ENCODE data around the gene ST6GALNAC5. TPM values are rescaled to one million over a fixed set of nuclear protein-coding genes. Genes with fewer than 3 reads are reported as not detected.

The ST6GALNAC5 gene
- total RNA-seq, 1 donor from 2014 or later = 1.3 TPM

DNA sequence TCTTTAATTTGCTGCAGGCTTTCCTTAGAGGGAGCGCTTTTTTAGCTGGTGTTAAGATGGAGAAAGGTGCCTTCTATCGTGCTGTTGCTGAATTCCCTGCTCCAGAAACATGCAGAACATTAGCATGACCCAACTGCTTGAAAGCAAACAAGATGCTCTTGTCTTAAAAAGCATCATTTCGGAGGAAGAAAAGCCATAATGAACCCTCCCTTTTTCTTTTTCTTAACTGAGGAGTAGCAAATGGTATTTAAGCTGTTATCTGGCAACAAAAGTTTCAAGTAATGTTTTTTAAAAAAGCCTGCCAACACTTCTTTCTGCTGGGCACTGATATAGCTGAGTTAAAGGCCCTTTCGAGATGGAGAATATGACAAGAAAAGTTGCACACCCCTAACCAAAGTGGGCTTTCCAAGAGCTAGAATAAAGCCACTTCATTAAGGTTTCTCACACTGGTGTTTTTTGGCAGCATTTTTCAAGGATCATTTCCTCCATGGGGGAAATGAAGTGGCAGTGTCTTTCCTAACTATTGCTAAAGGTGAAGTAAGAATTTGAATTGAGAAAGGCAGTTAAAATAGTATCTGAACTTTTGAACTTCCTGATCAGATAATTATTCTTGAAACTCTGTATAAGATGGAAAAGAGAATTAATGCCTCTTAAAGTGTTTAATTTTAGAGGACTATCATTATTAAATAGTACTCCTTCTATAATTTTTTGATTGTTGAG lies 38.8 kb downstream of the ST6GALNAC5 start:
- TF ChIP-seq, protein P1, sequence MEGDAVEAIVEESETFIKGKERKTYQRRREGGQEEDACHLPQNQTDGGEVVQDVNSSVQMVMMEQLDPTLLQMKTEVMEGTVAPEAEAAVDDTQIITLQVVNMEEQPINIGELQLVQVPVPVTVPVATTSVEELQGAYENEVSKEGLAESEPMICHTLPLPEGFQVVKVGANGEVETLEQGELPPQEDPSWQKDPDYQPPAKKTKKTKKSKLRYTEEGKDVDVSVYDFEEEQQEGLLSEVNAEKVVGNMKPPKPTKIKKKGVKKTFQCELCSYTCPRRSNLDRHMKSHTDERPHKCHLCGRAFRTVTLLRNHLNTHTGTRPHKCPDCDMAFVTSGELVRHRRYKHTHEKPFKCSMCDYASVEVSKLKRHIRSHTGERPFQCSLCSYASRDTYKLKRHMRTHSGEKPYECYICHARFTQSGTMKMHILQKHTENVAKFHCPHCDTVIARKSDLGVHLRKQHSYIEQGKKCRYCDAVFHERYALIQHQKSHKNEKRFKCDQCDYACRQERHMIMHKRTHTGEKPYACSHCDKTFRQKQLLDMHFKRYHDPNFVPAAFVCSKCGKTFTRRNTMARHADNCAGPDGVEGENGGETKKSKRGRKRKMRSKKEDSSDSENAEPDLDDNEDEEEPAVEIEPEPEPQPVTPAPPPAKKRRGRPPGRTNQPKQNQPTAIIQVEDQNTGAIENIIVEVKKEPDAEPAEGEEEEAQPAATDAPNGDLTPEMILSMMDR (conservative IDR thresholded peaks at IDR 0.05; ENCODE audit: low read depth, low read length) = no peak
- no peak overlapping the region for H3K4me3 ChIP-seq (ENCODE audit: low read depth, low read length)
- DNase-seq (ENCODE audit: low read depth) = no peak

DNA sequence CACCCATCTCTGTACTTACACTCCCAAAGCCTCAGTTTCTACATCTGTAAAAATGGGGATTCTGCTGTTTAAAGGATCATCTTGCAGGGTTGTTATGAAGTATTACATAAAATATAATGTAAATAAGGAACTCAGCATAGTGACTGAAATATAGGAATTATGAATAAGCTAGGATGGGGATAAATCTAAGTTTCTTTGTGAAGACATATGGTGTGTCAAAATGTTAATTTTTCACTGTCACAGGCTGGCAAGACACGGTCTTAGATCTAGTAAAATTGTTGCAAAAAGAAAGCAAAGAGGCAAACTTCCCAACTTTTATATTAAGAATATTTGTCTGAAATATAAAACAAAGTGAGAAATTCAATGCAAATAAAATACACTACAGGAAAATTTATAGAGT lies 42.0 kb downstream of the ST6GALNAC5 start:
- H3K4me3 ChIP-seq (ENCODE audit: low read depth, low read length) = no peak overlapping the region
- TF ChIP-seq, protein P1 (conservative IDR thresholded peaks at IDR 0.05; ENCODE audit: low read depth, low read length) = no peak
- no peak for DNase-seq (ENCODE audit: low read depth)

DNA sequence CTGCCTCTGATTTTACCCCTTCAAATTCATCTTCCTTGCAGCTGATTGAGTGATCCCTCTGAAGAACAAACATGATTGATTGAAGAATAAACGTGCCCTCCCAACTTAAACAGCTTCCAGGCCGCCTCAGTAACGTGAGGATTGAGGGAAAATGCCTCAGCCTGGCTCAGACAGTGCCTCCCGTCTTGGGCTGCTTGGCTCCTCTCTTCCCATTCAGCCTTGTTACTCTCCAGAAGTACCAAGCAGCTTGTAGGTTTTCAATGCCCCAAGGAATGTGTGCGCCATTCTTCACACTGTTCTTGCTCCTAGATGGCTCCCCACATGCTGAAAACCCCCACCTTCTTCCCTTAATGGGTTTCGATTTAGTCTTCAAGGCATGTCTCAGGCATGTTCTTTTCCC lies 51.8 kb downstream of the ST6GALNAC5 start:
- H3K4me3 ChIP-seq (ENCODE audit: low read depth, low read length) = no peak overlapping the region
- DNase-seq (ENCODE audit: low read depth) = no peak
- TF ChIP-seq, protein P1 (conservative IDR thresholded peaks at IDR 0.05; ENCODE audit: low read depth, low read length) = no peak

DNA sequence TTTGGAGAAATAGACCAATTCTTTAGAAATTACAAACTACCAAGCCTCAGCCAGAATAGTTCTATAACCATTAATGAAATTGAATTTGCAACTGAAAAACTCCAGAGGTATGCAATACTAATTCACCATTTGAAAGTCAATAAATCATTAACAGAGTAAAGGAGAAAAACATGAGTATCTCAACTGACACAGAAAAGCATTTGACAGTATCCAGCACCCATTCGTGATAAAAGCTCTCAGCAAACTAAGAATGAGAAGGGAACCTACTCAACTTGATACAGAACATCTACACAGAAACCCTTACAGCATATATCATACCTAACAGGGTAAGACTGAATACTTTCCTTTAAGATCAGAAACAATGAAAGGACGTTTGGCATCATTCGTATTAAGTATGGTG lies 54.3 kb downstream of the ST6GALNAC5 start:
- no peak overlapping the region for H3K4me3 ChIP-seq (ENCODE audit: low read depth, low read length)
- TF ChIP-seq, protein P1 (conservative IDR thresholded peaks at IDR 0.05; ENCODE audit: low read depth, low read length) = no peak
- DNase-seq (ENCODE audit: low read depth) = peak; percentile 18

DNA sequence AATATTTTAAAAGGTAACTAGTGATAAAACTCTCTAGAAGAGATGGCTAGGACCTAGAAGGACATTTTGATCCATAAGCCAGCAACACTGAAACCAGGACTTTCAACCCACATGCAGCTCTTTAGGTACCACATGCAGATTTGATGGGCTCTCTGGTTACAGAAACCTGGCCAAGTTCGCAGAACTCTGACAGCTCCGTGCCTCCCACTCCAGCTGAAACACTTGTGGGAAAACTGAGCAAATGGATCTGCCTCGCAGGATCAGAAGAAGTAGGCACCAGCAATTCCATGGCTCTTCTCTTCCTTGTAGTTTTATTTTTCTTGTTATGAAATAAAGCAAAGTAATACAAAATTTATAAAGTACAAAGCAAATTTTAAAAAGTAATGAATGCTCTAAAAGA lies 58.5 kb downstream of the ST6GALNAC5 start:
- TF ChIP-seq, protein P1 (conservative IDR thresholded peaks at IDR 0.05; ENCODE audit: low read depth, low read length) = no peak
- H3K4me3 ChIP-seq (ENCODE audit: low read depth, low read length) = no peak overlapping the region
- no peak for DNase-seq (ENCODE audit: low read depth)

DNA sequence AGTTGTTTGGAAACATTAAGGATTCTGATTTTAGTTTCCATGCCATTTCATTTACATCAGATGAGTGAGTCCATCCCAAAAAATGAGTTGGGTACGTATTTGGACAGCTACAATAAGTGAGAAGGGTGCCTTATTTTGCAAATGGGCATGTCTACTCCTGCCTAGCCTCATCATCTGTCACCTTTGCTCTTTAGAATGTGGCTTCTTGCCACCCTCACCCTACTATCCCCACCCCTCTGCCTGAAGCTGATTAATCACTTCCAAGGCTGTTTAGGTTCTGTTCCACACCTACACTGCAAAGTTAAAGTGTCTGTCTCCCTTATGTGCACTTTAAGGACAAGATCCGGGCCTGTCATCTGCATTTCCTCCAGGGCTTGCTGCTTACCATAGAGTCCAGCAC lies 61.2 kb downstream of the ST6GALNAC5 start:
- TF ChIP-seq, protein P1 (conservative IDR thresholded peaks at IDR 0.05; ENCODE audit: low read depth, low read length) = no peak
- no peak overlapping the region for H3K4me3 ChIP-seq (ENCODE audit: low read depth, low read length)
- DNase-seq (ENCODE audit: low read depth) = no peak

DNA sequence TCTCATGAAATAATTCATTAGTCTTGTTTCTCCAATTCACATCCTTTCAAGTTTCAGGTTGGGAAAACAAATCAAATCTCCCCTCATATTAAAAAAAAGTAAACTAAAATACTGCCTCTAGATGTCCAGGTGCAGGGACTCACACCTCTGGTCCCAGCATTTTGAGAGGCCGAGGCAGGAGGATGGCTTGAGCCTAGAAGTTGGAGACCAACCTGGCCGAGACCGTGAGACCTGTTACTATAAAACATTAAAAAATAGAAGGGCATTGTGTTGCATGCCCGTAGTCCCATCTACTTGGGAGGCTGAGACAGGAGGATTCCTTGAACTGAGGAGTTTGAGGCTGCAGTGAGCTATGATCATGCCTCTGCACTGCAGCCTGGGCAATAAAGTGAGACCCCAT lies 61.9 kb downstream of the ST6GALNAC5 start:
- H3K4me3 ChIP-seq (ENCODE audit: low read depth, low read length) = no peak overlapping the region
- TF ChIP-seq, protein P1 (conservative IDR thresholded peaks at IDR 0.05; ENCODE audit: low read depth, low read length) = no peak
- no peak for DNase-seq (ENCODE audit: low read depth)

Data from epithelial cell of proximal tubule (primary cell).